IPS-20b (cell line): ENCODE measurements around the gene CCT3.
"Not testable (repeated sequence)": the region's sequence is repeated elsewhere in the genome, so short reads cannot be mapped to it uniquely, and the experiment has no call there.

Source experiments
- H3K27ac ChIP-seq: one replicate; pipeline ENCODE4 v1.5.1; 2013; ENCODE audit warnings: low read length
- H3K27me3 ChIP-seq: 2 replicates; pipeline ENCODE4 v1.6.1; 2013; ENCODE audit warnings: mild to moderate bottlenecking, low read length, inconsistent platforms; ENCODE audit not compliant: insufficient read depth
- H3K36me3 ChIP-seq: 2 replicates; pipeline ENCODE4 v1.6.1; 2013; ENCODE audit warnings: low read depth, mild to moderate bottlenecking, inconsistent platforms, low read length, moderate library complexity; ENCODE audit not compliant: insufficient read depth
- H3K4me1 ChIP-seq: 2 replicates; pipeline ENCODE4 v1.6.1; 2013; ENCODE audit warnings: mild to moderate bottlenecking, control low read depth, inconsistent platforms, low read length, moderate library complexity; ENCODE audit not compliant: insufficient read depth
- H3K4me3 ChIP-seq: 2 replicates; pipeline ENCODE4 v1.5.1; 2013; ENCODE audit warnings: mild to moderate bottlenecking, low read length, inconsistent platforms
- H3K9ac ChIP-seq: 2 replicates; pipeline ENCODE4 v1.6.1; 2013; ENCODE audit warnings: low read depth, mild to moderate bottlenecking, inconsistent platforms, low read length, moderate library complexity
- H3K9me3 ChIP-seq: 2 replicates; pipeline ENCODE4 v1.6.1; 2013; ENCODE audit warnings: mild to moderate bottlenecking, low read depth, low read length, inconsistent platforms; ENCODE audit not compliant: insufficient read depth

The CCT3 gene

DNA sequence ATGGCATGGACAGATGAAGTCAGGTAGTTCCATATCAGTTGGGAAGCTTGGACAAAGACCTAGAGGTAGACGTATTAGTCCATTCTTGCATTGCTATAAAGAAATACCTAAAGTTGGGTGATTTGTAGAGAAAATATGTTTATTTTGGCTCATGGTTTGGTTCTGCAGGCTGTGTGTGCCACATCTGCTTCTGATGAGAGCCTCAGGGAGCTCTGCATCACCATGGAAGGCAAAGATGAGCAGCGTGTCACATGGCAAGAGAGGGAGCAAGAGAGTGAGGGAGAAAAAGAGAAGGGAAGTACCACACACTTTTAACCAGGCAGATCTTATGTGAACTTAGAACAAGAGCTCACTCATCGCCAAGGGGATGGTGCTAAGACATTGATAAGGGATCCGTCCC lies 9.2 kb upstream of the CCT3 start:
- 0 out of 2 replicates have a peak, but pooled peaks cover 3% of the 10 kb centered on the region for H3K4me1 ChIP-seq
- no peaks in the 10 kb centered on the region for H3K9me3 ChIP-seq
- H3K4me3 ChIP-seq, result no peak overlapping the region
- no peaks in the 10 kb centered on the region for H3K27me3 ChIP-seq
- H3K9ac ChIP-seq, result no peak overlapping the region
- H3K27ac ChIP-seq, result no peak overlapping the region
- H3K36me3 ChIP-seq, result no peaks in the 10 kb centered on the region

DNA sequence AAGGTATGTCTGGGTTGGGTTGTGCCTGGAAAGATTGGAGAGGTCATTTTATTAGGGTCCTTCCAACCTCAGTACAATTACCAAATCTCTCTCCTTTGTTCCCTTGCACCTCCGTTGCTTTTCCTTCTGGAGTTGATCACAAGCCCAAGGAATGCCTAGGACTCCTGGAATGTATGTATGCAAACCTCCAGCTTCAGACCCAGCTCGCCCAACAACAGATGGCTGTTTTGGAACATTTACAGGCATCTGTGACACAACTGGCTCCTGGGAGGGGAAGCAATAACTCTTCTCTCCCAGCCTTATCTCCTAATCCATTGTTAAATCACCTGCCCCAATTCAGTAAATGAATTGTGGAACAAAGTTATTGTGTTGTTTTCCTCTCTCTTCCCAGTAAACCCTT lies 8.5 kb upstream of the CCT3 start:
- Histone ChIP-seq H3K36me3 (no peaks in the 10 kb centered on the region), H3K9me3 (no peaks in the 10 kb centered on the region), H3K4me1 (0 out of 2 replicates have a peak, but pooled peaks cover 3% of the 10 kb centered on the region), H3K27ac (no peak overlapping the region), H3K4me3 (no peak overlapping the region), H3K27me3 (no peaks in the 10 kb centered on the region), H3K9ac (no peak overlapping the region)

DNA sequence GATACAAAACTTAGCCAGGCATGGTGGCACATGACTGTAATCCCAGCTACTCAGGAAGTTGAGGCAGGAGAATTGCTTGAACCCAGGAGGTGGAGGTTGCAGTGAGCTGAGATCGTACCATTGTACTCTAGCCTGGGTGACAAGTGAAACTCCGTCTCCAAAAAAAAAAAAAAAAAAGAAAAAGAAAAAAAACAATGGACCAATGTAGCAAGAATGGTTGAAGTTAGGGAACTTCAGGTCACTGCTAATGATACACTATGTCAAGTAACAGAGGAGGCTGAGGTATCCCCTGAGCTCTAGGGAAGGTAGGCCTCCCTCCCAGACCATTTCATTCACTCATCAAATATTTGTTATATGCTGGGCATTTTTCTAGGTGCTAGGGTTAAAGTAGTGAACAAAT lies 7.9 kb upstream of the CCT3 start:
- not testable (repeated sequence) for H3K4me1 ChIP-seq, H3K27me3 ChIP-seq, H3K27ac ChIP-seq

DNA sequence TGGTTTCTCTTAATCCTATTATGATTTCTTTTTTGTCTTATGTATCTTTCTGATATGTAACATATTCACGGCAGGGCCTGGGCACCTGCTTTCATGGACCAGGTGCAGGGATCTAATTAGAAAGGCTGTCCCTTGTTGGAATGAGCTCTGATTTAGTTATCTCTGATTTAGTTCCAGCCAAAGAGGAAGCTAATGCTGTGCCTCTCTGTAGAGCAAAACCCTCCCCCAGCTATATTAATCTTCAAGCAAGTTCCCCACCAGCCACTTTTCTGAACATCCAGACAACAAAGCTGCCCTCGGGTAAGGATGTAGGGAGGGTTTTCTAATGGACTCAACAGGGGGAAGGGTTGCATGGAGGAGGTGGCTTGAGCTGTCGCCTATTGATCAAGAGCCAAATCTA lies 6.3 kb upstream of the CCT3 start:
- H3K4me3 ChIP-seq, result no peak overlapping the region
- no peak overlapping the region for H3K9ac ChIP-seq
- H3K4me1 ChIP-seq, result 0 out of 2 replicates have a peak, but pooled peaks cover 3% of the 10 kb centered on the region
- H3K36me3 ChIP-seq, result no peaks in the 10 kb centered on the region
- H3K9me3 ChIP-seq, result no peaks in the 10 kb centered on the region
- no peaks in the 10 kb centered on the region for H3K27me3 ChIP-seq
- H3K27ac ChIP-seq, result no peak overlapping the region

More for the DNA sequence above, 7.9 kb upstream of the CCT3 start:
- H3K4me3 ChIP-seq, H3K9ac ChIP-seq, H3K36me3 ChIP-seq, H3K9me3 ChIP-seq: not testable (repeated sequence)

DNA sequence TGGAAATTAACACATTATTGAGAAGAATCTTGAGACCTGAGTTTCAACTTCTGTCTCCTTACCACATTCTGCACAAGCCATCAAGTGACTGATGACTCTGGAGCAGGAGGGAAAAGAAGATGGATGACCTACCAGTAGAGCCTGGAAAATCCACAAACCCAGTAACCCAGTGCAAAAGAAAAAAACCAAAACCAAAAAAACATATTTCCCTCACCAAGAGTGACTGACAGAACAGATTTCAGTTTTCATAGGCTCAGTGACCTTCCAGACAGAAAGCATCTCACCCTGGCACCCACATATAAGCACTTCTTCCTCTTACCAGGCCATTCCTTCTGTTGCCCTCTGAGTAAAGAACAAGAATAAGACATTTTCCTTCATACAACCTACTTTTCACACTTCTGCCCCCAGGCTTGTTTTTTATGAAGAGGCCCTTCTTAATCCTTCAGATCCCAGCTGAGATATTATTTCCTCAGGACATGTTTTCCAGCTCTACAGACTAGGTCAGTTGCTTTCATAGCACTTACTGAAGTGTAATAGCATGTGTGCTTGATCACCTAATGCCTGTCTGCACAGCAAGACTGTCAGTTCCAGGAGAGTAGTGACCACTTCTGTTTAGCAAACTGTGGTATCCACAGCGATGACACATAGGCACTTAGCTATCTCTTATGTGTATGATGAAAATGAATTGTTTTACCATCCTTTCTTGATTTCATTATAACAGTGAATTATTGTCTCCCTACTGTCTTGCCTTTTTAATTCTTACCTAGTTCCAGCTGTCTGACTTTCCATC lies 4.3 kb upstream of the CCT3 start:
- H3K4me1 ChIP-seq, result 0 out of 2 replicates have a peak, but pooled peaks cover 3% of the 10 kb centered on the region
- no peaks in the 10 kb centered on the region for H3K36me3 ChIP-seq
- H3K9me3 ChIP-seq, result no peaks in the 10 kb centered on the region
- no peak overlapping the region for H3K27ac ChIP-seq
- no peaks in the 10 kb centered on the region for H3K27me3 ChIP-seq
- H3K9ac ChIP-seq, result no peak overlapping the region
- no peak overlapping the region for H3K4me3 ChIP-seq

DNA sequence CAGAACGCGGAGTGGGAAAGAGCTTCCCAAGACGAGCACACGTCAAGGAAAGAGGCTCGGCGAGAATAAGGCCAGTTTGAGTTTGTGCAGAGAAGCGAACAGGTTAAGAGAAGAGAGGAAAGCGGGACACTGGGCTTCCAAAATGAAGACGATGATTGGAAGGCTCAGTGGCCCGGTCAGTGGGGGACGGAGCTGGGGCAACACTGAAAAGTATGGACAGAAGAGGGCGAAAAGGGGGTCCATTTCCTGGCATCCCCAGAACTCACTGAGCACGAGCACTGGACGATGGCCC lies 258 bp downstream of the CCT3 start:
- Histone ChIP-seq H3K9me3 (no peaks in the 10 kb centered on the region), H3K36me3 (peaks cover 34% of the 10 kb centered on the region), H3K27ac (peak overlapping the region; percentile 63), H3K4me3 (peak overlapping the region; percentile 99), H3K27me3 (no peaks in the 10 kb centered on the region), H3K9ac (peak overlapping the region; percentile 97), H3K4me1 (no peaks in the 10 kb centered on the region)

DNA sequence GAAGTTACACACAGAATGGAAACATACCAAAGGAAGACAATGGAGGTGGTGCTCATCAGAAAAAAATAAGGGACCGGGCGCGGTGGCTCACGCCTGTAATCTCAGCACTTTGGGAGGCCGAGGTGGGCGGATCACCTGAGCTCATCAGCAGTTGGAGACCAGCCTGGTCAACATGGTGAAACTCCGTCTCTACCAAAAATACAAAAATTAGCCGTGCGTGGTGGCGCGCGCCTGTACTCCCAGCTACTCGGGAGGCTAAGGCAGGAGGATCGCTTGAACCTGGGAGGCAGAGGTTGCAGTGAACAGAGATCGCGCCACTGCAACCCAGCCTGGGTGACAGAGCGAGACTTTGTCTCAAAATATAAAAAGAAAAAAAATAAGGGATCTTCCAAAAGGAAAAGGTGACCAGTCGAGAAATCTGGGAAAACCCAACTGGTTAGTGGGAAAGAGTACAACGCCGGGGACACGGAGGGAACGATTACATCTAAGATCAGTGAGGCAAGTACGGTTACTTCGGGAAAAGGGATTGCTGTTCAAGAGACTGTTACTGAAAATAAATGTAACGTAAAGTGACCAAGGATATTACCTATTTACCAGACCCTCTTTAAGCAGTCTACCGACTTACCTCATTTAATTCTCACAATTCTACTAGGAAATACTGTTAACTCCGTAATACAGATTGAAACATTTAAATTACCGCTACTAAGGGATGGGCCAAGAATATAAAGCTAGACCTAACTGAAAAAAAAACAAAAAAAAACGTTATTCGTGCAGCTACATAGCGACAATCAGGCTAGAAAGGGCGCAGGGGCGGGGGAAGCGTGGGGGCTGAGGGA lies 822 bp downstream of the CCT3 start:
- Histone ChIP-seq H3K9me3 (no peaks in the 10 kb centered on the region), H3K36me3 (peaks cover 39% of the 10 kb centered on the region), H3K27me3 (no peaks in the 10 kb centered on the region), H3K4me3 (peak overlapping the region; percentile 99), H3K4me1 (no peaks in the 10 kb centered on the region), H3K9ac (peak overlapping the region; percentile 97), H3K27ac (peak overlapping the region; percentile 63)

DNA sequence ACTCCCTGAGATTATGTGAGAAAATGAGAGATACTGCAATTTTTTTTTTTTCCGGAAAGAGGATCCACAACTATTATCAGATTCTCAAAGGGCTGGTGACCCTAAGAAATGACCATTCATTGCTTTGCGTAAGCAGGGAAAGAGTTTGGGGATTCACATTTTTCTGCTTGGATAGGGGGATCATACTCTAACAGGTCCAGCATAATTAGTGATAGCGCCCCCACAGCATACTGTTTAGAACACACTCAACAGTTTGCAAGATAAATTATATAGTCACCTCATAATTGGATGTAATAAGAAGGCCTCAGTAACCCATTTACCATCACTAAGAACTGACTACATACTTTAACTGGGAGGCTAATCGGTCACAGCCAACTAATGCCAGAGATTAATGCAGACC lies 1.9 kb downstream of the CCT3 start:
- Histone ChIP-seq H3K4me3 (peak overlapping the region; percentile 99), H3K4me1 (no peaks in the 10 kb centered on the region), H3K27me3 (no peaks in the 10 kb centered on the region), H3K27ac (no peak overlapping the region), H3K9me3 (no peaks in the 10 kb centered on the region), H3K9ac (peak overlapping the region; percentile 97; the same call in 1 of the 2 replicates), H3K36me3 (peaks cover 49% of the 10 kb centered on the region)

DNA sequence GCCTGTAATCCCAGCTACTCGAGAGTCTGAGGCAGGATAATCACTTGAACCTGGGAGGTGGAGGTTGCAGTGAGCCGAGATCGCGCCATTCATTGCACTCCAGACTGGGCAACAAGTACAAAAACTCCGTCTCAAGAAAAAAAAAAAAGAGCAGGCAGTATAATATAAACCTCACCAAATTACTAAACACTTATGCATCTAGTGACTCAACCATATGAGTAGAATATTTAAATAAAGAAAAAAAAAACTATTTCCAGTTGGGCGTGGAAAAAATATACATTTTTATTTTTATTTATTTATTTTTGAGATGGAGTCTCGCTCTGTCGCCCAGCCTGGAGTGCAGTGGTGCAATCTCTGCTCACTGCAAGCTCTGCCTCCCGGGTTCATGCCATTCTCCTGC lies 14.9 kb downstream of the CCT3 start:
- not testable (repeated sequence) for H3K9me3 ChIP-seq, H3K4me3 ChIP-seq, H3K9ac ChIP-seq, H3K4me1 ChIP-seq, H3K27ac ChIP-seq, H3K27me3 ChIP-seq
- peaks cover 87% of the 10 kb centered on the region for H3K36me3 ChIP-seq

DNA sequence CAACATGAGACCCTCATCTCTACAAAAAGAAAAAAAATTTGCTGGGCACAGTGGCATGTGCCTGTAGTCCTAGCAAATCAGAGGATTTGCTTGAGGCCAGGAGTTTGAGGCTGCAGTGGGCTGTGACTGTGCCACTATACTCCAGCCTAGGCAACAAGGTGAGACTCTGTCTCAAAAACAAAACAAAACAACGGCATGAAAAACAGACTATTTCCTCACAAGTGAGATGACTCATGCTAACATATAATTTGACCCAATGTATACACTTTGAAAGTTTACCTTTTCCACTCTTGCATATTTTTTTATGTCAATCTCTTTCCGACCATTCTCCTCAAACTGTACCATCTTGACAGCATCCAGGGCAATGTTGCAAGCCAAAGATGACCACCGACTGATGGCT lies 17.5 kb downstream of the CCT3 start:
- no peaks in the 10 kb centered on the region for H3K4me1 ChIP-seq
- no peaks in the 10 kb centered on the region for H3K9me3 ChIP-seq
- no peaks in the 10 kb centered on the region for H3K27me3 ChIP-seq
- no peak overlapping the region for H3K27ac ChIP-seq
- peaks cover 98% of the 10 kb centered on the region for H3K36me3 ChIP-seq
- no peak overlapping the region for H3K4me3 ChIP-seq
- no peak overlapping the region for H3K9ac ChIP-seq

DNA sequence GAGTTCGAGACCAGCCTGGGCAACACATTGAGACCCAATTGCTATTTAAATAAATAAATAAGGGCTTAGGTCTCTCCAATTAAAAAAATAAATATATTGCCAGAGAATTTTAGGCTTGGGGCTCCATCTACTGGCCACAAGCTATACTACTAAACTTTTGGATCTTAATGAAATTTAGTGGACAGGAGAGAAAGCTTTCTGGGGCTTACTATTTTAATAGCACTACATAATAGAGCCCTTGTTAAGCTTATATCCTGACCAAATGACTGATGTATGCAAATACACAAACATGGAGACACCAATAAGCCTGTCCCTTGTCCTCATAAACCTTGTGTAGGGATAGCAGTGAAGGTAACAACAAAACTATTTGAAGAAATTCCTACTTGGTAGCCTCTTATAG lies 18.4 kb downstream of the CCT3 start:
- H3K4me1 ChIP-seq, result no peaks in the 10 kb centered on the region
- H3K36me3 ChIP-seq, result peaks cover 98% of the 10 kb centered on the region
- H3K9ac ChIP-seq, result no peak overlapping the region

DNA sequence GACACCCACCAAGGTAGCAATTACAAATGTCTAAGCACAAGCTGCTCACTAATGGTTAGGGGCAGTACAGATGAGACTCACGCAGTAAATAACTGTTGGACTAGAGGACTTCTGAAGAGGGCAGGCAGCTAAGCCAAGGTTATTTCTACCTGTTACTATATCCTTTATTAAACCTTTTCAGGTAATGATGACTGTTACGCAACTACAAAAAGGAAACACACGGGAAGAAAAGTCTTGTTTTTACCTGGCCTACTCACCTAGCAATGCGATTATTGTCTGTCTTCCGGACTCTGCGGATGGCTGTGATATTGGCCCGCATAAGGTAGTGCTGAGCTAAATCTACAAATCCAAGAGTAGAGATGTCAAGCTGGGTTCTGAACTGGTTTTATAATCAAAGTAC lies 21.2 kb downstream of the CCT3 start:
- no peaks in the 10 kb centered on the region for H3K4me1 ChIP-seq
- H3K36me3 ChIP-seq, result peaks cover 99% of the 10 kb centered on the region
- H3K27me3 ChIP-seq, result no peaks in the 10 kb centered on the region
- H3K27ac ChIP-seq, result no peak overlapping the region
- H3K4me3 ChIP-seq, result no peak overlapping the region
- no peak overlapping the region for H3K9ac ChIP-seq
- H3K9me3 ChIP-seq, result no peaks in the 10 kb centered on the region

More for the DNA sequence above, 18.4 kb downstream of the CCT3 start:
- Histone ChIP-seq H3K27ac (no peak overlapping the region), H3K4me3 (no peak overlapping the region), H3K27me3 (no peaks in the 10 kb centered on the region), H3K9me3 (no peaks in the 10 kb centered on the region)
